ENCODE measurements around the gene MTHFSD. TPM values are rescaled to one million over a fixed set of nuclear protein-coding genes. Genes with fewer than 3 reads are reported as not detected.

MTHFSD gene
- total RNA-seq, 1 experiment from 2014 or later: 4.7 TPM

DNA sequence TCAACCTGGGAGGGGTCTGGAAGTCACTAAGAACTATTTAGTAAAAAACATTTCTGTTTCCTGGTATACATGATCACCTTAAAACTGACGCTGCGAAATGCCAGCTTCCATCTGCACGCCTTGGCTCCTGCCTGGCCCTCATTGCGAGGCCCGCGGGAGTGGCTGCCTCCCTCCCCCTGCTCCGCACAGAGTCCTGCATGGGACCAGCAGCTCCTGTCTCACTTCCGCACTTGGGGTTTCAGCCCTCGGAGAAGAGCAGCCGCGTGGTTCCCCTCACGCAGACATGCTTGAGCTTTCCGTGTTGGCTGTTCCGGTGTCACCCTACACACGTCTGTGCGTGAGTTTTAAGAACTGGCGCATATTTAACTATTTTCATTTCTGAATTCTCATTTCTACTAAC, 18.4 kb downstream of the MTHFSD start:
- no peak overlapping the region for H3T11ph ChIP-seq (ENCODE audit: low read length)
- H2BK120ac ChIP-seq (ENCODE audit: low read depth, low read length, poor library complexity, severe bottlenecking): no peak overlapping the region
- TF ChIP-seq, protein P1, sequence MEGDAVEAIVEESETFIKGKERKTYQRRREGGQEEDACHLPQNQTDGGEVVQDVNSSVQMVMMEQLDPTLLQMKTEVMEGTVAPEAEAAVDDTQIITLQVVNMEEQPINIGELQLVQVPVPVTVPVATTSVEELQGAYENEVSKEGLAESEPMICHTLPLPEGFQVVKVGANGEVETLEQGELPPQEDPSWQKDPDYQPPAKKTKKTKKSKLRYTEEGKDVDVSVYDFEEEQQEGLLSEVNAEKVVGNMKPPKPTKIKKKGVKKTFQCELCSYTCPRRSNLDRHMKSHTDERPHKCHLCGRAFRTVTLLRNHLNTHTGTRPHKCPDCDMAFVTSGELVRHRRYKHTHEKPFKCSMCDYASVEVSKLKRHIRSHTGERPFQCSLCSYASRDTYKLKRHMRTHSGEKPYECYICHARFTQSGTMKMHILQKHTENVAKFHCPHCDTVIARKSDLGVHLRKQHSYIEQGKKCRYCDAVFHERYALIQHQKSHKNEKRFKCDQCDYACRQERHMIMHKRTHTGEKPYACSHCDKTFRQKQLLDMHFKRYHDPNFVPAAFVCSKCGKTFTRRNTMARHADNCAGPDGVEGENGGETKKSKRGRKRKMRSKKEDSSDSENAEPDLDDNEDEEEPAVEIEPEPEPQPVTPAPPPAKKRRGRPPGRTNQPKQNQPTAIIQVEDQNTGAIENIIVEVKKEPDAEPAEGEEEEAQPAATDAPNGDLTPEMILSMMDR (conservative IDR thresholded peaks at IDR 0.05): no peak
- H3K23ac ChIP-seq (ENCODE audit: insufficient read length, low read depth, low read length): no peak overlapping the region
- H3K56ac ChIP-seq (ENCODE audit: insufficient read length, low read depth, low read length): no peak overlapping the region
- Mint-ChIP-seq H3K27me3 (ENCODE audit: low read depth) (peaks cover 3% of the 10 kb centered on the region), H3K9me3 (no peaks in the 10 kb centered on the region), H3K27ac (no peak overlapping the region), H3K4me1 (0 out of 4 replicates have a peak, but pooled peaks cover 0 to 3% of the 10 kb centered on the region in 2 experiments), H3K36me3 (ENCODE audit: insufficient read depth in 1 of 3, low read depth in 3 of 3) (no peaks in the 10 kb centered on the region; a peak in 1 of 7 replicates), H3K4me3 (no peak overlapping the region)
- H3K9ac ChIP-seq (ENCODE audit: extremely low read depth, insufficient read length, low read length): no peak overlapping the region
- H3K4me2 ChIP-seq (ENCODE audit: insufficient read depth, insufficient read length, low read length): no peak overlapping the region
- H2AK5ac ChIP-seq (ENCODE audit: insufficient read length, low read length): no peak overlapping the region
- H2BK12ac ChIP-seq (ENCODE audit: insufficient read length, low read depth, low read length): no peak overlapping the region
- no peaks in the 10 kb centered on the region for H3K23me2 ChIP-seq (ENCODE audit: insufficient read length, low read depth, low read length, poor library complexity, severe bottlenecking)
- no peak overlapping the region for H2BK15ac ChIP-seq (ENCODE audit: low read depth, low read length)
- DNase-seq: no peak
- H3K4ac ChIP-seq (ENCODE audit: low read depth, low read length): no peak overlapping the region
- H4K5ac ChIP-seq (ENCODE audit: insufficient read length, low read depth, low read length): no peak overlapping the region
- no peak overlapping the region; the same call in 1 of the 2 replicates for H3K14ac ChIP-seq (ENCODE audit: insufficient read depth, low read length)
- H3K9me3 ChIP-seq (ENCODE audit: control insufficient read depth, low read depth, low read length): no peaks in the 10 kb centered on the region
- H2BK20ac ChIP-seq (ENCODE audit: low read depth, low read length, poor library complexity, severe bottlenecking): no peak overlapping the region
- no CpG with 5 or more reads among the region's 17 CpGs for WGBS (ENCODE audit: extremely low coverage, insufficient read length, low lambda C conversion rate)
- no peak overlapping the region for H3K18ac ChIP-seq (ENCODE audit: insufficient read length, low read depth, low read length)
- no peak overlapping the region for H2AFZ ChIP-seq (ENCODE audit: low read length)
- H4K20me1 ChIP-seq (ENCODE audit: control insufficient read depth, insufficient read depth, insufficient read length): no peaks in the 10 kb centered on the region
- H4K8ac ChIP-seq (replicated peaks; ENCODE audit: insufficient read length, low read depth, low read length): no peak overlapping the region
- H3K27me3 ChIP-seq (ENCODE audit: insufficient read depth, low read length): no peaks in the 10 kb centered on the region
- no peak overlapping the region for H2BK5ac ChIP-seq (ENCODE audit: insufficient read length, low read length)
- no peaks in the 10 kb centered on the region for H3K79me2 ChIP-seq (ENCODE audit: insufficient read depth, low read length)
- no peak overlapping the region for H3K27ac ChIP-seq (ENCODE audit: insufficient read length, low read depth, low read length)
- no peak overlapping the region for H4K91ac ChIP-seq (ENCODE audit: insufficient read length, low read depth, low read length)
- H3K4me1 ChIP-seq (ENCODE audit: insufficient read depth, low read length): no peaks in the 10 kb centered on the region
- H3K79me1 ChIP-seq (ENCODE audit: insufficient read depth, low read depth, low read length, poor library complexity, severe bottlenecking): no peaks in the 10 kb centered on the region
